K562 (cell line): ENCODE measurements around the gene TAP2. TPM values are rescaled to one million over a fixed set of nuclear protein-coding genes. Genes with fewer than 3 reads are reported as not detected.

Experiments used
- ATAC-seq: fragments of 200-7000 bp; cut with Tn5 transposase; 3 replicates; pipeline ENCODE4 v1.9.1; 2020; ENCODE audit warnings: moderate library complexity
- BruUV-seq: library from RNA; stranded (reverse); fragments of 400-500 nt; replicated peaks from 2 replicates; lab custom pipeline; 2021; lab: Mats Ljungman, UMichigan
- CTCF ChIA-PET: fragments of 300-600 bp; formaldehyde crosslinking; extraction: SDS; loops from one replicate; lab custom pipeline; 2021; ENCODE audit warnings: low intra/inter-chr PET ratio; lab: Yijun Ruan, JAX
- POLR2A ChIA-PET: fragments of 300-600, 350-650 bp; sonication (Branson Sonifier 250); formaldehyde crosslinking; extraction: SDS; loops from one replicate; lab custom pipeline; 2021; ENCODE audit warnings: antibody characterized with exemption, inconsistent platforms; lab: Yijun Ruan, JAX
- DNase-seq, 4 experiments: peaks; one replicate each; pipeline versions ENCODE4 v3.0.0 to v3.0.0-alpha.2; 2011 to 2018; ENCODE audit warnings: low spot score in 3 of 4, mixed read lengths in 3 of 4; ENCODE audit errors: extremely low read depth in 1 of 4
- FAIRE-seq: peaks from 2 replicates; lab custom pipeline; 2011; peaks lifted over from hg19 to GRCh38; lab: Jason Lieb, UNC
- H2AFZ ChIP-seq: 2 replicates; pipeline ENCODE4 v1.6.0; 2011; ENCODE audit warnings: low read depth, low read length, control low read depth, inconsistent platforms
- H3K27ac ChIP-seq: fragments of 200-600 bp; 3 replicates; pipeline ENCODE4 v1.8.0; 2011; ENCODE audit warnings: low read depth, mild to moderate bottlenecking, control low read depth, inconsistent platforms, low read length, moderate library complexity, mixed read lengths; ENCODE audit errors: extremely low read depth
- H3K27me3 ChIP-seq, 2 experiments: fragments of 300-600 bp in 1 of 2; 2 replicates in 1 of 2; 3 replicates in 1 of 2; pipeline versions ENCODE4 v1.6.0 to v1.8.0; 2011; ENCODE audit warnings: inconsistent platforms in 2 of 2, low read length in 2 of 2, mild to moderate bottlenecking in 1 of 2, mixed read lengths in 1 of 2, moderate library complexity in 1 of 2; ENCODE audit not compliant: control insufficient read depth in 2 of 2, insufficient read depth in 2 of 2
- H3K36me3 ChIP-seq: fragments of 300-600 bp; 3 replicates; pipeline ENCODE4 v1.8.0; 2011; ENCODE audit warnings: mild to moderate bottlenecking, low read length, inconsistent platforms; ENCODE audit not compliant: control insufficient read depth, insufficient read depth
- H3K4me1 ChIP-seq, 2 experiments: fragments of 200-600 bp in 1 of 2; replicated peaks in 1 of 2; 2 replicates in 1 of 2; 3 replicates in 1 of 2; pipeline versions ENCODE4 v1.5.1 to v1.8.0; 2011; ENCODE audit warnings: inconsistent platforms in 2 of 2, low read length in 2 of 2, mild to moderate bottlenecking in 1 of 2, mixed read lengths in 1 of 2, moderate library complexity in 1 of 2; ENCODE audit not compliant: control insufficient read depth in 2 of 2, insufficient read depth in 2 of 2
- H3K4me2 ChIP-seq: 2 replicates; pipeline ENCODE4 v1.6.1; 2011; ENCODE audit warnings: low read length, control low read depth, inconsistent platforms, mixed read lengths; ENCODE audit not compliant: insufficient read depth
- H3K4me3 ChIP-seq: fragments of 200-600 bp; sonication (generic), shearing (Covaris generic); 2 replicates; pipeline ENCODE4 v1.5.1; 2016; ENCODE audit warnings: control low read depth, inconsistent platforms
- H3K79me2 ChIP-seq: fragments of 200-600 bp; 3 replicates; pipeline ENCODE4 v1.8.0; 2011; ENCODE audit warnings: low read length, inconsistent platforms; ENCODE audit not compliant: control insufficient read depth, insufficient read depth
- H3K9ac ChIP-seq, 2 experiments: 2 replicates each; pipeline versions ENCODE4 v1.6.0 to v1.6.1; 2011; ENCODE audit warnings: low read depth in 2 of 2, low read length in 2 of 2, control low read depth in 1 of 2, inconsistent platforms in 1 of 2, mild to moderate bottlenecking in 1 of 2, mixed read lengths in 1 of 2; ENCODE audit not compliant: insufficient read depth in 1 of 2
- H3K9me1 ChIP-seq: one replicate; pipeline ENCODE4 v1.6.0; 2011; ENCODE audit warnings: inconsistent platforms, mild to moderate bottlenecking, low read length, moderate library complexity; ENCODE audit not compliant: control insufficient read depth, insufficient read depth
- H3K9me3 ChIP-seq: replicated peaks from 2 replicates; pipeline ENCODE4 v1.5.1; 2011; ENCODE audit warnings: low read depth, low read length, inconsistent platforms; ENCODE audit not compliant: control insufficient read depth, insufficient read depth
- H4K20me1 ChIP-seq: replicated peaks from 2 replicates; pipeline ENCODE4 v1.6.1; 2011; ENCODE audit warnings: low read length, inconsistent platforms, mixed read lengths; ENCODE audit not compliant: control insufficient read depth, insufficient read depth
- ATF1 ChIP-seq, 2 experiments: fragments of 450-650 bp in 1 of 2; IDR thresholded peaks; 2 replicates each; pipeline ENCODE4 v1.6.1; 2016; ENCODE audit warnings: missing compliant biosample characterization in 1 of 2, missing genetic modification characterization in 1 of 2
- BDP1 ChIP-seq: IDR thresholded peaks from 3 replicates; pipeline ENCODE4 v1.6.1; 2011; ENCODE audit not compliant: insufficient read length, insufficient read depth
- E2F1 ChIP-seq: sonication (generic); formaldehyde crosslinking; IDR thresholded peaks from 2 replicates; pipeline ENCODE4 v1.8.1; 2023; ENCODE audit warnings: mild to moderate bottlenecking, missing genetic modification reagents, moderate library complexity
- ELK3 ChIP-seq: fragments of 450-650 bp; formaldehyde crosslinking; IDR thresholded peaks from 2 replicates; pipeline ENCODE4 v1.4.0; 2020; ENCODE audit warnings: mild to moderate bottlenecking
- GTF2B ChIP-seq: IDR thresholded peaks from 2 replicates; pipeline ENCODE4 v1.6.1; 2011; ENCODE audit not compliant: insufficient read length; ENCODE audit errors: extremely low read depth
- GTF2F1 ChIP-seq: IDR thresholded peaks from 2 replicates; pipeline ENCODE4 v1.6.1; 2011; ENCODE audit warnings: low read depth, low read length, improper control_type of control experiment
- MYNN ChIP-seq, 2 experiments: sonication (generic); formaldehyde crosslinking in 1 of 2; IDR thresholded peaks; 2 replicates each; pipeline versions ENCODE4 v1.5.0 to v1.6.1; 2016 to 2020; ENCODE audit warnings: antibody characterized with exemption in 1 of 2, missing genetic modification reagents in 1 of 2
- NELFE ChIP-seq: IDR thresholded peaks from 2 replicates; pipeline ENCODE4 v1.6.1; 2011; ENCODE audit warnings: mild to moderate bottlenecking; ENCODE audit not compliant: insufficient read depth, insufficient read length
- NFATC3 ChIP-seq: fragments of 450-650 bp; IDR thresholded peaks from 2 replicates; pipeline ENCODE4 v1.6.1; 2017; ENCODE audit warnings: mild to moderate bottlenecking
- SMARCE1 ChIP-seq: fragments of 450-650 bp; IDR thresholded peaks from 2 replicates; pipeline ENCODE4 v1.7.1; 2016; ENCODE audit warnings: mild to moderate bottlenecking
- TAF15 ChIP-seq: fragments of 200-400 bp; formaldehyde crosslinking; IDR thresholded peaks from 2 replicates; pipeline ENCODE4 v1.6.1; 2017; ENCODE audit warnings: mild to moderate bottlenecking, low read depth, low read length, moderate library complexity
- TEAD2 ChIP-seq: fragments of 450-650 bp; IDR thresholded peaks from 2 replicates; pipeline ENCODE4 v1.6.1; 2016; ENCODE audit warnings: missing genetic modification characterization, control low read depth, missing compliant biosample characterization
- TGIF2 ChIP-seq: sonication (generic); formaldehyde crosslinking; IDR thresholded peaks from 2 replicates; pipeline ENCODE4 v1.8.1; 2022; ENCODE audit warnings: mild to moderate bottlenecking, missing genetic modification reagents, moderate library complexity
- ZC3H11A ChIP-seq: IDR thresholded peaks from 2 replicates; pipeline ENCODE4 v1.6.1; 2012; ENCODE audit warnings: low read depth, low read length, improper control_type of control experiment
- ZNF280A ChIP-seq: fragments of 450-650 bp; IDR thresholded peaks from 2 replicates; pipeline ENCODE4 v1.6.1; 2018; ENCODE audit warnings: mild to moderate bottlenecking, low read depth; ENCODE audit not compliant: partially characterized antibody
- ZNF395 ChIP-seq: fragments of 200-800 bp; sonication (Bioruptor generic); IDR thresholded peaks from 2 replicates; pipeline ENCODE4 v1.6.1; 2017; ENCODE audit warnings: missing genetic modification characterization, missing compliant biosample characterization
- ZNF77 ChIP-seq: fragments of 250-450 bp; sonication (Bioruptor Pico); IDR thresholded peaks from 2 replicates; pipeline ENCODE4 v1.5.0; 2020
- ZSCAN32 ChIP-seq: fragments of 450-650 bp; formaldehyde crosslinking; IDR thresholded peaks from 2 replicates; pipeline ENCODE4 v1.4.0; 2020; ENCODE audit warnings: mild to moderate bottlenecking, moderate library complexity
- WGBS: fragments of 100-300 bp; shearing (Covaris generic); methylation state at CpG from one replicate; pipeline ENCODE4 v1.1.6; 2016; ENCODE audit warnings: low coverage, mixed read lengths; ENCODE audit not compliant: insufficient coverage; ENCODE audit errors: missing lambda C conversion rate; 5-methylcytosine and 5-hydroxymethylcytosine counted together
- in situ Hi-C: fragments of 300-500 bp; cut with MboI; formaldehyde crosslinking; loops from 4 replicates; pipeline ENCODE4 v1.15.0; 2018; ENCODE audit warnings: inconsistent platforms, mixed read lengths
- intact Hi-C: fragments of 100-400 bp; cut with micrococcal nuclease; formaldehyde crosslinking; loops from 2 replicates; pipeline ENCODE4 v1.14.2; 2022
- polyA plus RNA-seq, 8 experiments: library from polyadenylated mRNA; depleted of rRNA in 4 of 8; stranded (reverse) in 5 of 8; unstranded in 3 of 8; fragments of >200 nt; fragmentation: Nextera tagmentation in 2 of 8; fragmentation: Illumina TruSeq in 1 of 8; extraction: Ambion mirVana in 2 of 8; extraction: Trizol in 1 of 8; gene quantifications; 2 replicates each; pipeline versions ENCODE4 v1.2.1 to v1.2.3, GENCODE V29; 2011 to 2014; ENCODE audit warnings: inconsistent platforms in 1 of 8, missing spikeins in 1 of 8
- total RNA-seq, 7 experiments: library from RNA; depleted of rRNA in 6 of 7; stranded (reverse); fragments of >200 nt in 6 of 7; fragmentation: Illumina TruSeq in 2 of 7; extraction: Trizol in 2 of 7; gene quantifications; 2 replicates each; pipeline versions ENCODE4 v1.2.1 to v1.2.3, GENCODE V29; 2011 to 2021; ENCODE audit warnings: low replicate concordance in 1 of 7

Gene TAP2
- total and polyA plus RNA-seq, 9 of the 15 experiments (the other 6 are each of a cell fraction or from before 2014, with no cell fraction given) = 2.0 to 53.5 (median 19.6) TPM

GRCh38 chr6:32836873-32837272 is 1.7 kb downstream of the TAP2 start:
- H3K9ac ChIP-seq = 0 out of 4 replicates have a peak overlapping the region, but pooled peaks of 1 of the 2 experiments have one; percentile 67
- no peaks in the 10 kb centered on the region for H3K9me1 ChIP-seq
- H3K27me3 ChIP-seq = no peaks in the 10 kb centered on the region
- ATAC-seq (no peak), FAIRE-seq (no peak), DNase-seq (no peak)
- H3K4me2 ChIP-seq = peak overlapping the region; percentile 88
- H3K79me2 ChIP-seq = peaks cover 11% of the 10 kb centered on the region; the same call in 2 of the 3 replicates
- H4K20me1 ChIP-seq = no peaks in the 10 kb centered on the region
- POLR2A ChIA-PET = interaction anchor here (5.1 kb wide), 1 partner anchor 20 kb away, joined by 56 read pairs; the partner anchor contains the start of genes PSMB9 and TAP1
- BruUV-seq = no TSS peak
- no peak for TF ChIP-seq NFATC3
- no peak for TF ChIP-seq SMARCE1
- no peak for TF ChIP-seq ZNF395 (CRISPR knock-in tag)
- TF ChIP-seq GTF2B = no peak
- TF ChIP-seq E2F1 (CRISPR knock-in tag) = no peak
- TF ChIP-seq NELFE = no peak
- no peak for TF ChIP-seq TEAD2 (tag)
- TF ChIP-seq ATF1 (CRISPR knock-in tag; IDR thresholded peaks at IDR 0.05) = no peak
- TF ChIP-seq ATF1 (tag; IDR thresholded peaks at IDR 0.05) = no peak
- no peak for TF ChIP-seq BDP1
- TF ChIP-seq ZNF280A = no peak
- TF ChIP-seq GTF2F1 = no peak
- TF ChIP-seq MYNN (IDR thresholded peaks at IDR 0.05) = no peak
- no peak for TF ChIP-seq MYNN (CRISPR knock-in tag; IDR thresholded peaks at IDR 0.05)
- no peak for TF ChIP-seq ZC3H11A
- TF ChIP-seq ZNF77 (CRISPR knock-in tag) = no peak
- TF ChIP-seq TAF15 = no peak
- no peak for TF ChIP-seq ELK3 (CRISPR knock-in tag)
- no peak for TF ChIP-seq TGIF2 (CRISPR knock-in tag)
- TF ChIP-seq ZSCAN32 = no peak
- intact Hi-C loops (no loop called here), in situ Hi-C loops (no loop called here)
- H3K4me3 ChIP-seq = no peak overlapping the region
- H3K9me3 ChIP-seq = no peaks in the 10 kb centered on the region
- 45% methylated on average over 2 of the region's 2 CpGs for WGBS
- H3K36me3 ChIP-seq = peaks cover 39% of the 10 kb centered on the region; the same call in 2 of the 3 replicates
- H3K4me1 ChIP-seq = peaks cover 6 to 9% of the 10 kb centered on the region in 2 experiments; a peak in 3 of 5 replicates
- no peak overlapping the region for H3K27ac ChIP-seq
- no peak overlapping the region for H2AFZ ChIP-seq
- CTCF ChIA-PET = interaction anchor here (6.6 kb wide), 1 partner anchor 31 kb away, joined by 66 read pairs; no protein-coding TSS in a partner anchor
